Endometrial microvascular endothelial cells (primary cell): ENCODE measurements around the gene GNAT3. TPM values are rescaled to one million over a fixed set of nuclear protein-coding genes. Genes with fewer than 3 reads are reported as not detected.

Source experiments
- in situ Hi-C: cut with HindIII; loops from 2 replicates; pipeline ENCODE4 v1.10.0; 2017; ENCODE audit warnings: low sequenced_read_pairs, low pct_unique_long_range_greater_than_20kb; ENCODE audit errors: inconsistent ontology term
- total RNA-seq: library from RNA; depleted of rRNA; stranded (reverse); fragments of >200 nt; gene quantifications from one replicate; pipeline ENCODE4 v1.2.3, GENCODE V29; 2015; ENCODE audit errors: inconsistent ontology term

The GNAT3 gene
- total RNA-seq, 1 donor from 2014 or later = not detected

GRCh38 chr7:80508440-80508839, 3.4 kb downstream of the GNAT3 start:
- in situ Hi-C loops = no loop called here

DNA sequence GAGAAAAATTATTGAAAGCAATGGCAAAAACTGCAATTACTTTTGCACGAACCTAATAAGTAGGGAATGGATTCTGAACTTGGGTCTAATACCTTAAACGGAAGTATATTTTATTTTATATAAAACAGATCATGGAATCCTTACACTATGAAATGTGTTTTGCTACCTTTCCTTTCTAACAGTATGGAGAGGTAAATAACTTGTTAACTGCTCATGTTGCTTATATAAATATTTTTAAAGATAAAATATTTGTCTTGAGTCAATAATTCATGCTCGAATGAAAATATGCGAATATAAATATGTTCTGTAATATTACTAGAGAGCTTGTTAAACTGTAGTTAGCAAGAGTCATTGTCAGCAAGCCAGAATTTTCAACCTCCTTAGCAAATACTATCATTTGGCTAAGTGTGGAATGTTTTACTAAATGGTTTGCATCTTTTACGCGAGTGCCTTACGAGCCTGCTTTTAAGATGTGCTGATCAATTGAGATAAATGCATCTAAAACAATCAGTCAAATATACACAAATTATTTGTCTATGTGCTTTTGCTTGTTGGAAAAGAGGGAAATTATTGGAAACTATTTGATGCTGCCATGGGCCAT, 5.9 kb downstream of the GNAT3 start:
- in situ Hi-C loops = no loop called here

- in situ Hi-C loops = no loop called here
These were observed 11.5 kb downstream of the GNAT3 start for GRCh38 chr7:80500325-80500724.

GRCh38 chr7:80499350-80499953, 12.4 kb downstream of the GNAT3 start:
- in situ Hi-C loops = no loop called here

DNA sequence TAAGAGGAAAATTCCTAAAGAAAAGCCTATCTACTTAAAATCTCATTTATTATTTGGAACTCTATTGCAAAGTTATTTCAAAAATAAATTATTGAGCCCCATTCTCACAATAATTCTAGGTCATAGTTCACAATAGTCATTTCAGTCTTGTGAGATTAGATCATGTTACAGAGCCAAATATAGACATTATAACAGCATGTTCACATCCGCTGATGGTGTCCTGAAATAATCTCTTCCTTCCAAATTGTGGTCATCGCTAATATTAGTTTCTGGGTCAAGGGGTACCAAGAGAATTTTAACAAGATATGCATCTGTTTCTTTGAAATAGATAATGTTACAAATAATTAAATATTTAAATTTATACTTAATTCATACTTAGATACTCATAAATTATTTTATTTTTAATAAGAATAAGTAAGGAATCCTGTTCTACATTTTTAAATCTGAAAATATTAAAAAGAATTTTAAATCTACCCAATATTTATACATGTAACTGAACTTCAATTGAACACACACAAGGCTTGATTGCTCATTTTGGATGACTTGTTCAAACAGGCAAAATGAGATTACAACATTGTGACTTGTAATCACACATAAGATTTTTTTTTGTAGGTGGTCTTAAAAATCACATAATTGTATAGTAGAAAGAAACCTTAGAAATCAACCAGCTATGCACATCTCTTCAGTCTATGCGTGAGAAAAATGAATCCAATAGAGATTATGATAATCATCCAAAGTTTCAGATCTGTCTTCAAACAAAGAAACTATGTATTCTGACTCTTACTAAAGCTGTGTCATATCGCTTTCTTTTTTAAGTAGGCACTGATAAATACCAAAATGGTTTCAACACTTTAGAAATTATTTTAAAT, 13.1 kb downstream of the GNAT3 start:
- in situ Hi-C loops = no loop called here

DNA sequence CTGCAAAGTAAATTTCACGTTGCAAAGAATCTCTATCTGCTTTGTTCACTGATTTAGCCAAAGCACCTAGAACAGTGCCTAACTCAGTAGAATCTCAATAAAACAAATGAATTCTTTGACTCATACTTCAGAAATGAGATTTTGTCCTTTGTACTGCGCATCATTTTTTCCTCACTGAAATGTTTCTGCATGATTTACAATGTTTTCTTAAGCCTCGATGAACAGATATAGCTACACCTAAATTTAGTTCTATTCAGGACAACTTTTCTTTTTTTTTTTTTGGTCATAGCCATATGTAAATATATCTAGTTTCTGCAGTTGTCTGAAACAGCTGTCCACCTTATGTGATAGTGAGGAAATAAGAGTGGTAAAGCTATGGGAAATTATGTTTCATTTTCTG, 15.3 kb downstream of the GNAT3 start:
- in situ Hi-C loops = no loop called here

DNA sequence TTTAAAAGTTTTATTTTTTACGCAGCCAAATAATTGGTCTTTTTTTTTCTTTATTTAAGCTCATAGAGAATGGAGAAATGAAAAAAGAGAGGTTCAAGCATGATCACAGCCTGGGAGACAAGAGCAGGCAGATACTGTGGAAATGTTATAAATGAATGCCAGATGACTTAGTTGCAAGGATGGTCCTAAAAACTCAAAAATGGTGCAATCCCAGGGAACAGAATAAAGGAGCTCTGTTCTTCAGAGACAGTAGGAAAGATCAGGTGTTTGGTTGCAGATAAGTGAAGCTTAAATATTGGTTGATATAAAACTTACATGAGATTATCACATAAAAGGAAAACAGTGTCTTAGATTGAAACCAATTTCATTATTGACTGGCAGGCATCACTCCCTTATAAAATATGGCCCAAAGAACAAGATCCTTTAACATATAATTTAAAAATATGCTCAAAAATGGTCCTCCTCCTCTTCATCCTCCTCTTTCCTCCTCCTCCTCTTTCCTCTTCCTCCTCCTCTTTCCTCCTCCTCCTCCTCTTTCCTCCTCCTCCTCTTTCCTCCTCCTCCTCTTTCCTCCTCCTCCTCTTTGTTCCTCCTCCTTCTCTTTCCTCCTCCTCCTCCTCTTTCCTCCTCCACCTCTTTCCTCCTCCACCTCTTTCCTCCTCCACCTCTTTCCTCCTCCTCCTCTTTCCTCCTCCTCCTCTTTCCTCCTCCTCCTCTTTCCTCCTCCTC, 18.6 kb downstream of the GNAT3 start:
- in situ Hi-C loops = no loop called here

DNA sequence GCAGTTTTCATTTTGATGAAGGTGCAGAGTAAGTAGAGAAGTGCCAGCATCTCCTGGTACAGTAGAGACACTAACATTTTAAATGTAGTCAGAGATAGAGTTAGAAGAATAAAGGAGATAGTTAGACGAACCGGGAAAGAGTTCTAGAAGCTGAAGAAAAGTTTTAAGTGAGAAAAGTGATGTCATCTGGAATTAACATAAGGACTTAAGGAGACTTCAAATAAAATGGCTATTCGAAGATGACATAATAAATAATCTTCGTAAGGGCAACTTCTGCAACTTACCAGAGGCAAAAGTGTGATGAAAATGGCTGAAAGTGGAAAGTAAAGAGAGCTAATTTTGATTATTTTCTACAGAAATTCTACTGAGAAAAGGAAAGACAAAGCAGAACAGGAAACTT, 20.4 kb downstream of the GNAT3 start:
- in situ Hi-C loops = no loop called here

- in situ Hi-C loops = no loop called here
These were observed 23.0 kb downstream of the GNAT3 start for GRCh38 chr7:80488851-80489370.

- in situ Hi-C loops = no loop called here
These were observed 23.5 kb downstream of the GNAT3 start for GRCh38 chr7:80488406-80488805.

DNA sequence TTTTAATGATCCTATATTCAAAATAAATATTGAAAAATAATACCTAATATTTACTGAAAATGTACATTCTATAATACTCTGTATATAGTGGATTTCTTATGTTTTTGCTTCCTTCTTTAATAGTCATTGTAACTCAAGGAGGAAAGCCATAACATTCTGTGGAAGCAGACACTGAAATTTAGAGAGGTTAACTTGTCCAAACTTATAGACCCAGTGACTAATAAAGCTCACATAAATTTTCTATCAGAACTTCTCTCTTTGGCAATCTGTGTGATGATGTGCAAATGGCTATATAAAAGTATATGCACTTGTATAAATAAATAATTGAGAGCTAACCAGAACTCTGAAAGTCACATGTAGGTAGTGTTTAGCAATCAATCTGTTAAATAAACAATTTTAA, 26.1 kb downstream of the GNAT3 start:
- in situ Hi-C loops = no loop called here

GRCh38 chr7:80482950-80483349, 28.9 kb downstream of the GNAT3 start:
- in situ Hi-C loops = no loop called here

DNA sequence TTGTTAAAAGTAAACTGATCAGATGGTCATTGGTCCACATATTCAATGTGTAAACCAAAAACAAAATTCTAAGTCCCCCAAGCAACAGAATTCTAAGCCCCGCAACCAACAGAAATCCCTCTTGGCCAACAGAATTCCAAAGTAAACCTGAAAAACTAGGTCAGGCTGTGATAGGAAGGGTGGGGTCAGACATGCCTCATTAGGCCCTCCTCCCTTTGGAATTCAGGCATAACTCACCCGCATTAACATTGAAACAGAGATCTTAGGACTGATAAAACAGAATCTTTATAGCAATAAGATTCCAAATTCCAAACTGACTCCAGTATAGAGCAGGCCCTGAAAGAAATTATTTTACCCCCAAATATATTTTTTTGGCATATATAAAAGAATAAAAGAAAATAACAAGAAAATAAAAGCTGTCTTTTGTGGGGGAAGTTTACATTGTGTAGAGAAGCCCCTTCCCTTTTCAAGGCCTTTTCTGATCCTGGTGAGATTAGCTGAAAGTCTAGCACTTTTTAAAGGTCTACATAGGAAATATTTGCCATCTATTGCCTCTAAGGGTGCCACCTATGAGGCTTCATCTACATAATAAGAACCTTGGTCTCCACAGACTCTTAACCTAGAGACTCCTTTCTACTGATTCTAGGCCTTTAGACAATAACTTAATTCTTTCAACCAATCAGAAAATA, 30.5 kb downstream of the GNAT3 start:
- in situ Hi-C loops = no loop called here

- in situ Hi-C loops = no loop called here
These were observed 31.3 kb downstream of the GNAT3 start for GRCh38 chr7:80480566-80480965.

- in situ Hi-C loops = no loop called here
These were observed 33.2 kb downstream of the GNAT3 start for GRCh38 chr7:80478683-80479082.

DNA sequence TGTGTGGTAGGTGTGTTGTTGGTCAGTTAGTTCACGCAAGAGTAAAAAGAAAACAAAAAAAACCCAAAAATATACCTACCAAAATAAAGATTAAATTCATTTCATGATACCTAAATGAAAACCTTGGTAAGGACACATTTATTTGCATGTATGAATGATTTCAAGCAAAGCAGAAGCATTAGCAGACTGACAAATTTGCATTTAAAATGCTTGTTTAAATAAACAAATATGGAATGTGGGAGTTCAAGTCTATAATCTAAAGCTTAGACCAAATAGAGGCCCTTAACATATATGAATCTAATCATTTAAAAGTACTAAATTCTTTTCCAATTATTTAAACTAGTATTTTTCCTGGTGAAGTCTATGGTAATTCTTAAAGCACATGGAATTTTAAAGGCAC, 35.8 kb downstream of the GNAT3 start:
- in situ Hi-C loops = no loop called here

- in situ Hi-C loops = no loop called here
These were observed 36.5 kb downstream of the GNAT3 start for GRCh38 chr7:80475383-80475782.

- in situ Hi-C loops = no loop called here
These were observed 38.1 kb downstream of the GNAT3 start for GRCh38 chr7:80473751-80474150.
